Right atrium auricular region (tissue), 2 donors: ENCODE measurements around the gene CNTNAP2. TPM values are rescaled to one million over a fixed set of nuclear protein-coding genes. Genes with fewer than 3 reads are reported as not detected.

Experiments
- DNase-seq: peaks from one replicate; pipeline ENCODE4 v3.0.0-alpha.2; 2019; ENCODE audit warnings: low spot score
- H3K27ac ChIP-seq, 2 donors: fragments of 200-600 bp; sonication (generic); 1 replicate in 1 of 2; 2 replicates in 1 of 2; pipeline ENCODE4 v1.5.1; 2016 to 2019
- H3K27me3 ChIP-seq, 2 donors: fragments of 200-600 bp; sonication (generic); one replicate each; pipeline versions ENCODE4 v1.5.1 to v1.6.0; 2017 to 2019
- H3K36me3 ChIP-seq: fragments of 200-600 bp; sonication (generic); one replicate; pipeline ENCODE4 v1.5.1; 2016
- H3K4me1 ChIP-seq, 2 donors: fragments of 200-600 bp; sonication (generic); one replicate each; pipeline versions ENCODE4 v1.5.1 to v1.6.0; 2017 to 2019
- H3K4me3 ChIP-seq, 2 donors: fragments of 200-600 bp; sonication (generic); 1 replicate in 1 of 2; 2 replicates in 1 of 2; pipeline ENCODE4 v1.5.1; 2017 to 2019; ENCODE audit warnings: mild to moderate bottlenecking in 1 of 2, moderate library complexity in 1 of 2
- H3K9me3 ChIP-seq, 2 donors: fragments of 200-600 bp; sonication (generic); one replicate each; pipeline ENCODE4 v1.5.1; 2019
- total RNA-seq, 2 donors: library from RNA; depleted of rRNA; stranded (reverse); fragments of >200 nt; gene quantifications; one replicate each; pipeline ENCODE4 v1.1.0, GENCODE V29; 2016
- TF ChIP-seq, protein P1 (sequence below), 2 donors: fragments of 200-600 bp; sonication (generic); IDR thresholded peaks; one replicate each; pipeline ENCODE4 v1.5.1; 2019; ENCODE audit warnings: antibody characterized with exemption in 2 of 2

The CNTNAP2 gene
- total RNA-seq, 2 donors from 2014 or later, result 1.1 to 1.7 TPM

- Histone ChIP-seq H3K36me3 (no peaks in the 10 kb centered on the region), H3K27ac (no peak overlapping the region), H3K27me3 (no peaks in the 10 kb centered on the region), H3K4me3 (no peak overlapping the region), H3K9me3 (no peaks in the 10 kb centered on the region), H3K4me1 (no peaks in the 10 kb centered on the region)
- TF ChIP-seq, protein P1, sequence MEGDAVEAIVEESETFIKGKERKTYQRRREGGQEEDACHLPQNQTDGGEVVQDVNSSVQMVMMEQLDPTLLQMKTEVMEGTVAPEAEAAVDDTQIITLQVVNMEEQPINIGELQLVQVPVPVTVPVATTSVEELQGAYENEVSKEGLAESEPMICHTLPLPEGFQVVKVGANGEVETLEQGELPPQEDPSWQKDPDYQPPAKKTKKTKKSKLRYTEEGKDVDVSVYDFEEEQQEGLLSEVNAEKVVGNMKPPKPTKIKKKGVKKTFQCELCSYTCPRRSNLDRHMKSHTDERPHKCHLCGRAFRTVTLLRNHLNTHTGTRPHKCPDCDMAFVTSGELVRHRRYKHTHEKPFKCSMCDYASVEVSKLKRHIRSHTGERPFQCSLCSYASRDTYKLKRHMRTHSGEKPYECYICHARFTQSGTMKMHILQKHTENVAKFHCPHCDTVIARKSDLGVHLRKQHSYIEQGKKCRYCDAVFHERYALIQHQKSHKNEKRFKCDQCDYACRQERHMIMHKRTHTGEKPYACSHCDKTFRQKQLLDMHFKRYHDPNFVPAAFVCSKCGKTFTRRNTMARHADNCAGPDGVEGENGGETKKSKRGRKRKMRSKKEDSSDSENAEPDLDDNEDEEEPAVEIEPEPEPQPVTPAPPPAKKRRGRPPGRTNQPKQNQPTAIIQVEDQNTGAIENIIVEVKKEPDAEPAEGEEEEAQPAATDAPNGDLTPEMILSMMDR (IDR thresholded peaks at IDR 0.05), result no peak
- DNase-seq, result no peak
These were observed 295.4 kb downstream of the CNTNAP2 start for GRCh38 chr7:146411975-146412374.

DNA sequence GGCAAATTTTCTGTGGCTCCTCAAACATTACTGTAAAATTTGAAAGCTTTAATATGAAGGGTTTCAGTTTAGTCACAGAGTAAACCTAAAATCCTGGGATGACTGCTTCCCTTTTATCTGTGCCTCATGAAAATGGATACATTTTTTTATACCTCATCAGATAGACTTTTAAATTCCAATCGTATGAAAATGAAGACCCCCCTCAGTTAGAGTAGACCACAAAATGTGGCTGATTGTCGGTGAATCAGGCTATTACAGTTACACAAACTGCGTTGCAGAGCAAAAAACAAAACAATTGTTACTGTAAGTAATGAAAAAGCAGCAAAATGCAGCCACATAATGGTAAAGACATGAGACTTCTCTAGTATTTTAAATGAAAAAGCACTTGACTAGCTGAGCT lies 296.2 kb downstream of the CNTNAP2 start:
- TF ChIP-seq, protein P1 (IDR thresholded peaks at IDR 0.05), result no peak
- Histone ChIP-seq H3K27me3 (no peaks in the 10 kb centered on the region), H3K4me3 (no peak overlapping the region), H3K9me3 (no peaks in the 10 kb centered on the region), H3K4me1 (no peaks in the 10 kb centered on the region), H3K27ac (no peak overlapping the region), H3K36me3 (no peaks in the 10 kb centered on the region)
- DNase-seq, result no peak

- Histone ChIP-seq H3K4me1 (no peaks in the 10 kb centered on the region), H3K4me3 (no peak overlapping the region), H3K27ac (no peak overlapping the region), H3K9me3 (no peaks in the 10 kb centered on the region), H3K36me3 (no peaks in the 10 kb centered on the region), H3K27me3 (no peaks in the 10 kb centered on the region)
- DNase-seq, result no peak
- TF ChIP-seq, protein P1 (IDR thresholded peaks at IDR 0.05), result no peak
These were observed 297.8 kb downstream of the CNTNAP2 start for GRCh38 chr7:146414373-146414772.

DNA sequence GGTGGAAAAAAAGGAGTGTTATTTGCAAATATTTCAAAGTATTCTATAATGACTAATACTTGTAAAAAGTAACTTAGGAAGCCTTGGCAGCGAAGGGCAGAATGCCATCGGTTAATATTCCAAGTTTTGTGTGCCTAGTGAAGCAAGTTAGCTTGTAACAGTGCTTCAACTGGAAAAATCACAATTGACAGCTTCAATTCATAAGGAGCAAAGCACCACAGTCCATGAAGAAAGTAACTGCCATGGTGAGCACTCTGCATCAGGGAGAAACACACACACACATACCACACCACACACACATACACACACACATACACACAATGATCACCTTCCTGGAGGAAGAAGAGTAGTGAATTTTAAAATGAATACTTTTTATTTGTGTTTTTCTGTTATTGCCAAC lies 298.3 kb downstream of the CNTNAP2 start:
- H3K27ac ChIP-seq, result no peak overlapping the region
- H3K27me3 ChIP-seq, result no peaks in the 10 kb centered on the region
- no peaks in the 10 kb centered on the region for H3K9me3 ChIP-seq
- H3K4me1 ChIP-seq, result no peaks in the 10 kb centered on the region
- H3K36me3 ChIP-seq, result no peaks in the 10 kb centered on the region
- TF ChIP-seq, protein P1 (IDR thresholded peaks at IDR 0.05), result no peak
- no peak overlapping the region for H3K4me3 ChIP-seq
- DNase-seq, result no peak

- TF ChIP-seq, protein P1 (IDR thresholded peaks at IDR 0.05), result no peak
- Histone ChIP-seq H3K27me3 (no peaks in the 10 kb centered on the region), H3K9me3 (no peaks in the 10 kb centered on the region), H3K27ac (no peak overlapping the region), H3K36me3 (no peaks in the 10 kb centered on the region), H3K4me1 (no peaks in the 10 kb centered on the region), H3K4me3 (no peak overlapping the region)
- DNase-seq, result no peak
These were observed 300.6 kb downstream of the CNTNAP2 start for GRCh38 chr7:146417176-146417575.

DNA sequence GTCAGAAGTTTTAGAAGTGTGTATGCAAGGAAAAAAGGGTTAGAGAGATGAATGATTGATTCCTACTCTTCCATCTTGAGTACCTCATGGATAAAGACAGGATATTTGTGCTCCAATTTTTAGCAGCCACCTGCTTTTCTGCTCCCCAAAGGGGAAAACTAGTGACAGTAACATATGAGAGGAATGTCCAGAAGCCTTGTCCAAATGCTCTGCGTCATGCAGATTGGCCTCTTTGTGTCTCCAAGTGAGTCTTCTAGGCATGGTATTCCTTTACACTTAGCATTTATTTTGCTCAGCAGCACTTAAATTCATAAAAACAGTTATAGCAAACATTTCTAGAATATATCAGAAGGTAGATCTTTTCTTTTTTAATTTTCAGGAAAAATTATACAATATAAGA lies 306.8 kb downstream of the CNTNAP2 start:
- no peaks in the 10 kb centered on the region for H3K4me1 ChIP-seq
- TF ChIP-seq, protein P1 (IDR thresholded peaks at IDR 0.05), result no peak
- DNase-seq, result no peak
- no peak overlapping the region for H3K27ac ChIP-seq
- H3K9me3 ChIP-seq, result no peaks in the 10 kb centered on the region
- H3K4me3 ChIP-seq, result no peak overlapping the region
- no peaks in the 10 kb centered on the region for H3K36me3 ChIP-seq
- no peaks in the 10 kb centered on the region for H3K27me3 ChIP-seq
